HG03575 (cell line): Measurements from ENCODE around the gene FBXW9.
"Not testable (repeated sequence)": the region's sequence is repeated elsewhere in the genome, so short reads cannot be mapped to it uniquely, and the experiment has no call there.

Source experiments
- ATAC-seq: cut with Tn5 transposase; IDR thresholded peaks from one replicate; pipeline ENCODE4 v1.9.1; 2021; ENCODE audit not compliant: unreplicated experiment, insufficient number of reproducible peaks, low FRiP score; ENCODE audit errors: extremely low read depth

Gene FBXW9

GRCh38 chr19:12689581-12690216 lies 6.7 kb downstream of the FBXW9 start:
- no peak for ATAC-seq

GRCh38 chr19:12689012-12689411 lies 7.4 kb downstream of the FBXW9 start:
- ATAC-seq, result no peak

GRCh38 chr19:12687496-12688196 lies 8.8 kb downstream of the FBXW9 start, which contains the start of gene GNG14:
Gene GNG14 (plus strand): TSS chr19:12687998. CDS start chr19:12688049, 51 bp downstream.
- ATAC-seq, result no peak

GRCh38 chr19:12685831-12686230 lies 10.6 kb downstream of the FBXW9 start:
- no peak for ATAC-seq

- ATAC-seq, result peak; percentile 38
Observed at GRCh38 chr19:12681074-12681987, 15.1 kb downstream of the FBXW9 start, which contains the start of gene DHPS. Gene DHPS (minus strand): TSS chr19:12681880. CDS start chr19:12681766, 114 bp downstream.

GRCh38 chr19:12680034-12680433 lies 16.4 kb downstream of the FBXW9 start:
- no peak for ATAC-seq

- ATAC-seq, result not testable (repeated sequence)
Observed at GRCh38 chr19:12678039-12678438, 18.4 kb downstream of the FBXW9 start.

GRCh38 chr19:12676928-12677327 lies 19.5 kb downstream of the FBXW9 start:
- ATAC-seq, result no peak

- no peak for ATAC-seq
Observed at GRCh38 chr19:12676384-12676792, 20.0 kb downstream of the FBXW9 start.

- no peak for ATAC-seq
Observed at GRCh38 chr19:12675940-12676339, 20.5 kb downstream of the FBXW9 start.

GRCh38 chr19:12675399-12675798 lies 21.0 kb downstream of the FBXW9 start:
- no peak for ATAC-seq

GRCh38 chr19:12672744-12673143 lies 23.7 kb downstream of the FBXW9 start:
- ATAC-seq, result no peak

- no peak for ATAC-seq
Observed at GRCh38 chr19:12670159-12670928, 26.1 kb downstream of the FBXW9 start.

GRCh38 chr19:12669270-12670158 lies 26.9 kb downstream of the FBXW9 start:
- ATAC-seq, result no peak

GRCh38 chr19:12668932-12669269 lies 27.5 kb downstream of the FBXW9 start:
- ATAC-seq, result no peak

GRCh38 chr19:12668346-12668745 lies 28.1 kb downstream of the FBXW9 start:
- ATAC-seq, result no peak

GRCh38 chr19:12667731-12668302 lies 28.6 kb downstream of the FBXW9 start:
- no peak for ATAC-seq
